Measurements from ENCODE around the gene CCNY. TPM values are rescaled to one million over a fixed set of nuclear protein-coding genes. Genes with fewer than 3 reads are reported as not detected.

CCNY gene
- total RNA-seq, result 54.3 and 65.0 TPM in 2 replicates

DNA sequence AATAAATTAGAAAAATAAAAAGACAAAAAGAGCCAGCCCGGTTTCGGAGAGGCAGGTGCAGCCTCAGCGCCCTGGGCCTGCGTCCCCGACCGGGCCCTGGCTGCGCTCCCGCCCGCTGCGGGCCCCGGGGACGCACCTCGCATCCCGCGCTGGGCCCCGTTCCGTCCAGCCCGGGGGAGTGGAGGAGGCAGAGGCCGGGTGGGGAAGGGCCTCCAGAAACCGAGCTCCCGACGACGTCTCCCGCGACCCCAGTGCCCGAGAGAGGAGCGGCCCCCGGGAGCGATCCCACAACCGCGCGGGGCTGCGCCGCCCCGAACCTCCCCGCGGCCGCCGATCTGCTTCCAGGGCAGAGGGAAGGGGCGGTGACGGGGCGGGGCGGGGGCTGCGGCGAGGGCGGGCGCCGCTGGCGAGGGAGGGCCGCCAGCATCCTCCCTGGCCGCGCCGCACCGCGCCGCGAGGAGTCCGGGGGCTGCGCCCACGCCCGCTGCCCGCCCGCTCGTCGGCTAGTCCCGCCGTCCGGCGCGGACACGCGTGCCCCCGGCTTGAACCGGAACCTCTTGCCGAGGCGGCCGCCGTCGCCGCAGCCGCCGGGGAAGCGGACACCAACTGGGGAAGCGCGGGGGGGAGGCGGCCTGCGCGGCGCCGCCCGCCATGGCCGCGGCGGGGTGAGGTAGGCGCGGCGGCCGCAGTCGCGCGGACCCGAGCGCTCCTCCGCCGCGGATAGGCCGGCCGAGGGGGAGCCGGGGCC, at the start of gene CCNY:
Gene CCNY (plus strand): TSS at position 426 of the 748 bp plus-strand sequence. CDS start 545 bp downstream, outside the sequence.

DNA sequence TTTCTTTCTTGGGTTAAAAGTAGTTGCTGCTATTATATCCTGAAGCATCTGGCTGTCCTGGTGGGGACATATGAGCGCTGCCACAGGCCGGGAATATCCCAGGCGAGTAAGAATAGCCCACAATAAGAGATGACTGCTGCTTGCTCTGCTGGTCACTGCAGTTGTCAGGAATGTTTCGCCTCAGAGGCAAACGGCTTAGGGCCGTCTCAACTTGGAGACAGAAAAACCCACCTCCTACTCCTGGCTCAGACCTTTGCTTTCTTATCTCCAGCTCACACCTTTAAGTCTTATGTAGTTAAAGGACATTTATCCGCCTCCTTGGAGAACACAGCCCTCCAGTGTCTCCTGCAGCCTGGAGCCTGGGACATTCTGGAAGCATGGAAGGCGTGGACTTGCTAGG, 268.9 kb downstream of the CCNY start, which contains the start of gene GJD4:
Gene GJD4 (plus strand): TSS at position 151 of the 400 bp plus-strand sequence. CDS start 227 bp downstream, at position 378.

Other genes starting within 250 kb of the CCNY start
- gene CUL2, start 246.2 kb upstream of the CCNY start, total RNA-seq, result 25.5 and 27.3 TPM in 2 replicates
- 52.2 and 89.3 TPM in 2 replicates for gene CREM, start 209.7 kb upstream of the CCNY start, total RNA-seq